ENCODE measurements around the gene TMEM72. TPM values are rescaled to one million over a fixed set of nuclear protein-coding genes. Genes with fewer than 3 reads are reported as not detected.
A peak's percentile ranks its signal among the peaks of the same experiment; 100 is the strongest.

Gene TMEM72
- total RNA-seq, 3 donors from 2014 or later, result 14.9 to 40.6 (median 17.4) TPM

- ATAC-seq, result no peak
- no peak for TF ChIP-seq CTCF (IDR thresholded peaks at IDR 0.05)
- no peaks in the 10 kb centered on the region for H3K36me3 ChIP-seq (ENCODE audit: low read depth)
- DNase-seq, result no peak
- H3K9me3 ChIP-seq, result no peaks in the 10 kb centered on the region
- H3K4me1 ChIP-seq (ENCODE audit: low read depth), result no peaks in the 10 kb centered on the region
- intact Hi-C loops (cut with DNase I, micrococcal nuclease), result no loop called here
- H3K4me3 ChIP-seq, result no peak overlapping the region
These were observed 13.3 kb downstream of the TMEM72 start for GRCh38 chr10:44924261-44925040.

DNA sequence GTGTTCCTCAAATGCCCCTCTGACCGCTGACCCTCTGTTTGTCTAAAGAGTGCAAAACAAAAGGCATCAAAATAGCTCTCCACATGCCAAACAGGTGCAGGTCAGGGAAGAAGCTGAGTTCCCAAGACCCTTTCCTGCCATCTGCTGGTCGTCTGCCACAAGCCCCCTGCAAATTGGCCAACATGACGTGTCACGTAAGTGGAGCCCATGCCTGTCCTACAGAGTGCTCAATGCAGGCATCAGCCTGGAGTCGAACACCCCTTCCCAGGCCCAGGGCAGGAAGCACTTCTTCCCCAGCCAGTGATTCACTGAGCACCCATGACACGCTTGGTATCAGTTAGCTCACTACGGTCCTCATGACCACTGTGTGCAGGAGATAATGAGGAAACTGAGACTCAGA is 14.1 kb downstream of the TMEM72 start:
- Histone ChIP-seq H3K4me3 (no peak overlapping the region), H3K4me1 (ENCODE audit: low read depth) (peaks cover under 1% of the 10 kb centered on the region), H3K9me3 (no peaks in the 10 kb centered on the region), H3K36me3 (ENCODE audit: low read depth) (no peaks in the 10 kb centered on the region)
- DNase-seq, result no peak
- intact Hi-C loops (cut with DNase I, micrococcal nuclease), result no loop called here
- no peak for ATAC-seq
- TF ChIP-seq CTCF (IDR thresholded peaks at IDR 0.05), result no peak

DNA sequence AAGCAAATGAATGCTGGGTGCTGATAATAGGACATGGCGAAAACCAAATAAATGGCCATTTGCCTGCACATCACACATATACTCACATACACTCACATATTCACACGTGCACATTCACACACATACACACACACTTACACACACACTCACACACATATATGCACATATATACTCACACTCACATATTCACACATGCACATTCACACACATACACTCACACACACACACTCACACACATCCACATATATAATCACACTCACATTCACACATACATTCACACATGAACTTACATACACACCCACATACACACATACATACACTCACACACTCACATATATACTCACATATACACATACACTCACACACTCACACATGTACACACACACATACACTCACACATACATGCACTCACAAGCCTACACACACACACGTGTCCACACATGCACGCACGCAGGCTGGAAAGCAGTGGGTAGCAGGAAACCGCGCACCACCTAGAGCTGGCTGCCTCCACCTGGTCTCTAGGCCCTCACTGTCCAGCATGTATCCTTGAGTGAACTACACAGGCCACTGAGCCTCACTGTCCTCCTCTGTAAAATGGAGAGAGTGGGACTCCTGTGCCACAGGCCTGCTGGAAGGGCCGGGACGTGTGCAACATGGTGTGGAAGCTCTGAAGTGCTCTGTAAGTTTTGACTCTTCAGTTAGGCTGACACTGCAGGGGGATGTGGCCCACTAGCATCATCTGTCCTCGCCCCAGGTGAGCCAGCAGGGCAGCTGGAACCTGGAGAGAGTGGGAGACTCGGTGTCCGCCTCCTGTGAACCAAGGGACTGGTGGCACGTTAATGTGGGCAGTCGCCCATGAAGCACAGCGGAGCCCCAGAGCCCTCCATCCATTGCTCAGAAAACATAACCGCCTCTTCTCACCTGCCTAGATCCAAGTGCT is 14.9 kb downstream of the TMEM72 start:
- Histone ChIP-seq H3K36me3 (ENCODE audit: low read depth) (no peaks in the 10 kb centered on the region), H3K9me3 (no peaks in the 10 kb centered on the region), H3K4me3 (no peak overlapping the region), H3K4me1 (ENCODE audit: low read depth) (peaks cover 2% of the 10 kb centered on the region)
- DNase-seq (no peak), ATAC-seq (no peak)
- TF ChIP-seq CTCF (IDR thresholded peaks at IDR 0.05), result no peak
- intact Hi-C loops (cut with DNase I, micrococcal nuclease), result no loop called here

GRCh38 chr10:44926751-44927351 is 15.7 kb downstream of the TMEM72 start:
- Histone ChIP-seq H3K36me3 (ENCODE audit: low read depth) (no peaks in the 10 kb centered on the region), H3K4me3 (no peak overlapping the region), H3K9me3 (no peaks in the 10 kb centered on the region), H3K4me1 (ENCODE audit: low read depth) (peaks cover 2% of the 10 kb centered on the region)
- no peak for DNase-seq
- TF ChIP-seq CTCF (IDR thresholded peaks at IDR 0.05), result no peak
- no peak for ATAC-seq
- intact Hi-C loops (cut with DNase I, micrococcal nuclease), result no loop called here

DNA sequence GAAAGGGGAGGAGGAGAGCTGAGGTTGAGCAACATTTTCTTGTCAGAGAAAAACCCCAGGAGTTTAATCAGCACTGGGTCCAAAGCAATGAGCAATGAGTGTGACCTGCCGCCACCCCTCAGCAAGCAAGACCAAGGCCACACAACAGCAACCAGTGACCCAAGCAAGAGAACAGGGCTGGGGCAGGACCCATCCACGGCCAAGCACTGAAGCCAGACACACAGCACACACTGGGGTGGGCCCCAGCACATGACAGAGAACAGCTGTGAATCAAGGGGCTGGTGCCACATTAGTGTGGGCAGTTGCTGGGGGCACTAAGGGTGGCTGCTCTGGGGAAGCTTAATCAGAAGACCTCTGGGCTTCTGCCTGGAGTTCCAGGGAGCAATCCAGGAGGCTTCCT is 16.2 kb downstream of the TMEM72 start:
- H3K9me3 ChIP-seq, result no peaks in the 10 kb centered on the region
- no peaks in the 10 kb centered on the region for H3K36me3 ChIP-seq (ENCODE audit: low read depth)
- TF ChIP-seq CTCF (IDR thresholded peaks at IDR 0.05), result no peak
- no peak overlapping the region for H3K4me3 ChIP-seq
- H3K4me1 ChIP-seq (ENCODE audit: low read depth), result peaks cover 2% of the 10 kb centered on the region
- ATAC-seq (peak; percentile 12), DNase-seq (no peak)
- intact Hi-C loops (cut with DNase I, micrococcal nuclease), result no loop called here
